ENCODE results near the gene PARD3B. TPM values are rescaled to one million over a fixed set of nuclear protein-coding genes. Genes with fewer than 3 reads are reported as not detected.

PARD3B gene
- total and polyA plus RNA-seq, 3 experiments from 2014 or later: 0.11 to 0.26 TPM; not detected in 1

DNA sequence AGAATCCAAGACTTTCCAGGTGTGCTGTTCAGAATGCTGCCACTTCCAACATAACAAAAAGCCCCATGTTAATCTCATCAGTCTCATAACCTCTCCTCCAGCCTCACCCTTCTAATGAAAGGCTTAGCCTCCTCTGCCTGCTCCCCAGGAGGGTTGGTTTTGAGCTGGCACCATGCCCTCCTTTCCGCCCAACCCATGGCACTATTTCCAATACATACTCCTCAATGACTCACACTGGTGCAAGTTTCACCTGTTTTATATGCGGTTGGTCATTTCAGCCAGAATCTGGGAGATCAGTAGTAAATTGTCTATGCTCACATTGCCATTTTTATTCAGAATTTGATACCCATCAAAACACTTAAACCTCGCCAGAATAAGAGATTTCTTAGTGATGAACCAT, 979.4 kb downstream of the PARD3B start:
- Mint-ChIP-seq H3K27me3 (peaks cover 0 to 5% of the 10 kb centered on the region in 2 donors), H3K9me3 (no peaks in the 10 kb centered on the region), H3K4me3 (no peak overlapping the region), H3K36me3 (no peaks in the 10 kb centered on the region), H3K4me1 (no peaks in the 10 kb centered on the region), H3K27ac (no peak overlapping the region)
- H3K4me3 ChIP-seq (ENCODE audit: low read length): no peak overlapping the region
- ChIA-PET CTCF (no interaction called here), POLR2A (no interaction called here)
- H3K27me3 ChIP-seq (ENCODE audit: insufficient read depth, low read length, poor library complexity, severe bottlenecking): no peaks in the 10 kb centered on the region
- no peak overlapping the region for H3K27ac ChIP-seq (ENCODE audit: low read depth, low read length)
- H3K9me3 ChIP-seq (ENCODE audit: low read length): no peaks in the 10 kb centered on the region
- DNase-seq: no peak
- H3K36me3 ChIP-seq (ENCODE audit: insufficient read depth, low read length): no peaks in the 10 kb centered on the region
- H3K4me1 ChIP-seq (ENCODE audit: insufficient read depth, low read length): no peaks in the 10 kb centered on the region

DNA sequence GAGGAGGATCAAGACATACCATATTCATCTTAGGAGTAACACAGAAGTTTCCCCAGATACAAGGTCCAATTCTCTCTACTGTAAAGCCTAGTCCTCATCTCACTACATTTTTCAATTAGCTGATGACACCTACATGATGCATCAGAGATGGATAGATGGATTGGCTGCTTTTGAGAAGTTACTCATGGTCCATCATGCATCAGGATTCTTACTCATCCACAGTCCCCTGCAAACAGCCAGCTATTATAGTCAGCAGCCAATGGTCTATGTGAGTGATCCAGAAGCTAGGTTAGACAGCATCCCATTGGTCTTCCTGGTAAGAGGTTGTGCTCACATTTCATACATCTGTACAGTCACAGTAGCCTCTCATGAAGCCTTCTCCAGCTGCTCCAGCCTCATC, 982.5 kb downstream of the PARD3B start:
- Mint-ChIP-seq H3K27ac (no peak overlapping the region), H3K4me1 (no peaks in the 10 kb centered on the region), H3K36me3 (no peaks in the 10 kb centered on the region), H3K9me3 (no peaks in the 10 kb centered on the region), H3K27me3 (peaks cover 0 to 5% of the 10 kb centered on the region in 2 donors), H3K4me3 (no peak overlapping the region)
- DNase-seq: no peak
- ChIA-PET POLR2A (no interaction called here), CTCF (no interaction called here)
- no peaks in the 10 kb centered on the region for H3K4me1 ChIP-seq (ENCODE audit: insufficient read depth, low read length)
- H3K9me3 ChIP-seq (ENCODE audit: low read length): no peaks in the 10 kb centered on the region
- no peaks in the 10 kb centered on the region for H3K27me3 ChIP-seq (ENCODE audit: insufficient read depth, low read length, poor library complexity, severe bottlenecking)
- no peaks in the 10 kb centered on the region for H3K36me3 ChIP-seq (ENCODE audit: insufficient read depth, low read length)
- H3K4me3 ChIP-seq (ENCODE audit: low read length): no peak overlapping the region
- H3K27ac ChIP-seq (ENCODE audit: low read depth, low read length): no peak overlapping the region

DNA sequence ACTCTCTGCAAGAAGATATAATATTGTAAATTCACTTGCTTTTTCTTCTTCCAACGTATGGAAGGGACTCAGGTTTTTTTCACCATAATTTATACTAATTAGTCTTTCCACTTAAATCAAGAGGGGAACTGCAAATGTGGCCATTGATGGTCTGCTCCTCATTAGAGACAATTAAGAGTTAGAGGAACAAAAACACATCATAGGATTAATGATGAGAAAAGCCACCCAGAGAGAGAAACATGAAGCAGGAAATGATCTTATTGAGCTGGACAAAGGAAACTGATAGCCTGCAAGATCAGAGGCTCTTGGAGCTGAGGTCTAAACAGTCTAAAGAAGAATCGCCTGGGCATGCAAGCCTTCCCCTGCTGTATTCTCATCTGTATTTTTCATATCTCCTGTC, 985.8 kb downstream of the PARD3B start:
- Mint-ChIP-seq H3K27me3 (peaks cover 6 to 10% of the 10 kb centered on the region in 2 donors), H3K9me3 (no peaks in the 10 kb centered on the region), H3K27ac (no peak overlapping the region), H3K4me3 (no peak overlapping the region), H3K36me3 (no peaks in the 10 kb centered on the region), H3K4me1 (no peaks in the 10 kb centered on the region)
- Histone ChIP-seq H3K36me3 (ENCODE audit: insufficient read depth, low read length) (no peaks in the 10 kb centered on the region), H3K4me3 (ENCODE audit: low read length) (no peak overlapping the region), H3K27ac (ENCODE audit: low read depth, low read length) (no peak overlapping the region), H3K27me3 (ENCODE audit: insufficient read depth, low read length, poor library complexity, severe bottlenecking) (no peaks in the 10 kb centered on the region), H3K9me3 (ENCODE audit: low read length) (no peaks in the 10 kb centered on the region), H3K4me1 (ENCODE audit: insufficient read depth, low read length) (no peaks in the 10 kb centered on the region)
- CTCF ChIA-PET: no interaction called here
- DNase-seq: no peak
- POLR2A ChIA-PET: no interaction called here

DNA sequence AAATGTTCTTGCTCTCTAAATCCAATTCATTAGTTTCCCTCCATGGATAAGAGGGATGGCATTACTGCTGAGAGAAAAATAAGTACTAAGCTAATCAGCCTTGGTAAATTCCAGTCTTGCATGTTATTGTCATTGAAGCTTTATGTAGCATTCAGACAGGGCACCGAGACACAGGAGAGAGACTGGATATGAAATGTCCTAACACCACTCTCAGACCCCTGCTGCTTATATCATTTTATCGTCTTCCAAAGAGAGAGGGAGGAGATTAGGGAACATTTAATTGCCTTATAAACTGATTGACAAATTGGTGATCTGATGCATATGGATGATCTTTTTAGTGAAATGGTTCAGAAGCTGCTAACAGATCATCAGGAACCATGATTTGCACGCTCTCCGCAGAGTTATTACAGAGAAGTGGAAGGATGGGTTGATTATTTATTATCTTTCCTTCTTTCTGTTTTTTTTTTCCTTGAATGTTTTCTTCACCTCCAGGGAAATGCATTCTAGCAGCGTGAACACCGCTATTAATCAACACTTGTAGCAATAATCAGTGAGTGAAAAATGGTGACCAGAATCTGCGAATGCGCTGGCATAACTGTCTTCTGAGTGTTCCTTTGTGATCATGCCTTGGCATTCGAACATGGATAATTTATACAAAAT, 986.3 kb downstream of the PARD3B start:
- ChIA-PET CTCF (no interaction called here), POLR2A (no interaction called here)
- DNase-seq: no peak
- Histone ChIP-seq H3K4me1 (ENCODE audit: insufficient read depth, low read length) (no peaks in the 10 kb centered on the region), H3K27ac (ENCODE audit: low read depth, low read length) (no peak overlapping the region), H3K9me3 (ENCODE audit: low read length) (no peaks in the 10 kb centered on the region), H3K4me3 (ENCODE audit: low read length) (no peak overlapping the region), H3K27me3 (ENCODE audit: insufficient read depth, low read length, poor library complexity, severe bottlenecking) (no peaks in the 10 kb centered on the region), H3K36me3 (ENCODE audit: insufficient read depth, low read length) (no peaks in the 10 kb centered on the region)
- Mint-ChIP-seq H3K36me3 (no peaks in the 10 kb centered on the region), H3K4me1 (no peaks in the 10 kb centered on the region), H3K27me3 (peaks cover 6 to 10% of the 10 kb centered on the region in 2 donors), H3K9me3 (no peaks in the 10 kb centered on the region), H3K27ac (no peak overlapping the region), H3K4me3 (no peak overlapping the region)

DNA sequence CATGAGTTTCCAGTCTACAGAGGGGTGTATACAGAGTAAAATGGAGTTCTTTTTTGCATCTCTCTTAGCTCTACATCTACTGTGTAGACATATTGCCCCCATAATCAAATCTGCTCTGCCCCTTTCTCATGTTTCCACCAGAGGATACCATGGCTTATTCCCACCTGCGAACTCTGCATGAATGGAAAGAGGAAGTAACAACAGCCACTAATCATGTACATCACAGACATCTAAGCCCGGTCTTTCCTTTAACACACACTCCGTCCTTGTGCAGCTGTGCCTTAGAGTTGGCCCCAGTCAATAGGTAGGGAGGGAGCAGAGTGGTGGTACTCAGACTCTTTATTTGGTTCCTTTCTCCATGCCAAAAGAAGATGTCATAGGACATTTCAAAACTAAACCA, 989.7 kb downstream of the PARD3B start:
- POLR2A ChIA-PET: no interaction called here
- CTCF ChIA-PET: no interaction called here
- H3K4me1 Mint-ChIP-seq: no peaks in the 10 kb centered on the region
- Histone ChIP-seq H3K9me3 (ENCODE audit: low read length) (no peaks in the 10 kb centered on the region), H3K36me3 (ENCODE audit: insufficient read depth, low read length) (no peaks in the 10 kb centered on the region), H3K4me1 (ENCODE audit: insufficient read depth, low read length) (peaks cover 6% of the 10 kb centered on the region), H3K27me3 (ENCODE audit: insufficient read depth, low read length, poor library complexity, severe bottlenecking) (no peaks in the 10 kb centered on the region), H3K27ac (ENCODE audit: low read depth, low read length) (no peak overlapping the region), H3K4me3 (ENCODE audit: low read length) (no peak overlapping the region)
- H3K27ac Mint-ChIP-seq: no peak overlapping the region
- no peaks in the 10 kb centered on the region for H3K36me3 Mint-ChIP-seq
- no peak for DNase-seq
- H3K9me3 Mint-ChIP-seq: peaks cover 0 to 1% (median 0%) of the 10 kb centered on the region in 5 donors
- peaks cover 6 to 7% of the 10 kb centered on the region in 2 donors for H3K27me3 Mint-ChIP-seq
- H3K4me3 Mint-ChIP-seq: no peak overlapping the region

DNA sequence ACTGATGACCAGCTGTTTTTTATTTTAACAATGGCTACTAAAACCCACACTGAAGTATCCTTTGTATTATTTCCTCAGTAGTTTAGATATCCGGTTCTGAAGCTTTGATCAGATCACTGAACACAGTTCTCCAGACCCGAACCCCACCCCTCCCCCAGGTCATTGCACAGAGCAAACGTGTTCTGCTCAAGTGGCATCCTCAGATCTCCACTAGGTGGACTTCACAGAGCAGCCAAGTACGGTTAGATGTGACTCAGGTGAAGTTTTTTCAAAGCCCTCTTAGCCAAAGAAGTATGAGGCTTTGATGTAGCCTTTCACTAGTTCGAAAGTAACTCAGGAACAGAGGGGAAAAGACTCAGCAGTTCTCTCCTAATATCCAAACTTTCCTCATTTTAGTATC, 994.3 kb downstream of the PARD3B start:
- peaks cover 10% of the 10 kb centered on the region for H3K4me1 ChIP-seq (ENCODE audit: insufficient read depth, low read length)
- Mint-ChIP-seq H3K4me1 (no peaks in the 10 kb centered on the region), H3K27me3 (peaks cover 0 to 1% of the 10 kb centered on the region in 2 donors), H3K36me3 (no peaks in the 10 kb centered on the region), H3K4me3 (no peak overlapping the region), H3K27ac (no peak overlapping the region), H3K9me3 (peaks cover 0 to 1% (median 0%) of the 10 kb centered on the region in 5 donors)
- no peaks in the 10 kb centered on the region for H3K36me3 ChIP-seq (ENCODE audit: insufficient read depth, low read length)
- H3K9me3 ChIP-seq (ENCODE audit: low read length): no peaks in the 10 kb centered on the region
- no peak overlapping the region for H3K27ac ChIP-seq (ENCODE audit: low read depth, low read length)
- no peak for DNase-seq
- no peak overlapping the region for H3K4me3 ChIP-seq (ENCODE audit: low read length)
- H3K27me3 ChIP-seq (ENCODE audit: insufficient read depth, low read length, poor library complexity, severe bottlenecking): no peaks in the 10 kb centered on the region
- ChIA-PET POLR2A (no interaction called here), CTCF (no interaction called here)

DNA sequence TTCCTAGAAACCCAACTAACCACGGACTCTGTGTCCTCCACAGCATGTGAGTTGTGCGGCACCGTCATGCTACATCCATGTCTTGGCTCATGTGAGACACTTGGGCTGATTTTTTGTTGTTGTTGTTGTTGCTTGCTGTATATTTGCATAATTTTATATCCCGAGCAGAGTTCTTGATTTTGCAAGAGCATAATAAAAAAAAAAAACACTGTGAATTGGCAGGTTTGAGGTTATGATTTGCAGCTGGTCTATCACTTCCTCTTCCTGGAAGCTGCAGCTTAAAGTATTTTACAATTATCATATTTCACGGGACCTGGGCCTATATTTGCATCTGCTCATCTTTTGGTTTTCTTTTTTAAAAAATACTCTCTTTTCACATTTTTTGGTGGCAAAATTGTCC, 994.8 kb downstream of the PARD3B start:
- H3K27ac ChIP-seq (ENCODE audit: low read depth, low read length): no peak overlapping the region
- peaks cover 10% of the 10 kb centered on the region for H3K4me1 ChIP-seq (ENCODE audit: insufficient read depth, low read length)
- Mint-ChIP-seq H3K9me3 (peaks cover 0 to 1% (median 0%) of the 10 kb centered on the region in 5 donors), H3K4me3 (no peak overlapping the region), H3K27me3 (peaks cover 0 to 1% of the 10 kb centered on the region in 2 donors), H3K27ac (no peak overlapping the region), H3K4me1 (no peaks in the 10 kb centered on the region), H3K36me3 (no peaks in the 10 kb centered on the region)
- H3K36me3 ChIP-seq (ENCODE audit: insufficient read depth, low read length): no peaks in the 10 kb centered on the region
- CTCF ChIA-PET: no interaction called here
- no peak overlapping the region for H3K4me3 ChIP-seq (ENCODE audit: low read length)
- POLR2A ChIA-PET: no interaction called here
- no peak for DNase-seq
- no peaks in the 10 kb centered on the region for H3K9me3 ChIP-seq (ENCODE audit: low read length)
- no peaks in the 10 kb centered on the region for H3K27me3 ChIP-seq (ENCODE audit: insufficient read depth, low read length, poor library complexity, severe bottlenecking)

DNA sequence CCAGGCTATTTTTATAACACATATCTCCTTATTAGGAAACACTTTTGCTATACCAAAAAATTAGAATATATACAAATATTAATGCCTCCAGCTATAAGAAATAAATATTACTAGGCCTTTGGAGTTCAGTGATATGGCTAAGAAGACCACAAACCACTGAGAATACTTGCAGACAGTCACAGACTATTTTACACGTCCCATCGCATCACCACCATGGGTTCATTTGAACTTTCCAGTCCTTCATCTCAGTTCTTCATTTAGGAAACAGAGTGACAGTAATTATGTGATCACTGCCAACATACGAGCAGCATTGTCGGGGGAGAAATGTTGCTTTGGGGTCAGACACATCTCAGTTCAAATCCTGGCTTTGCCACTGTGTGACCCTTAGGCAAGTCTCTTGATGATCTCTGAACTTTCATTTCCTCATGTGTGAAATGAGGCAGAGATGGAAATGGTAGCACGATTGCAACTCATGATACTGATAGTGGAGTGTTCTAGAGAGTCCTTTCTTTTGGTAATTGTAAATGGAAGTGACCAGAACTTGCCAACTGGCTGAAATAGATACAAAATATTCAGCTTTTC, 998.1 kb downstream of the PARD3B start:
- H3K36me3 Mint-ChIP-seq: no peaks in the 10 kb centered on the region
- ChIA-PET POLR2A (no interaction called here), CTCF (no interaction called here)
- no peak overlapping the region for H3K4me3 Mint-ChIP-seq
- H3K27ac Mint-ChIP-seq: no peak overlapping the region
- no peaks in the 10 kb centered on the region for H3K9me3 Mint-ChIP-seq
- H3K27me3 ChIP-seq (ENCODE audit: insufficient read depth, low read length, poor library complexity, severe bottlenecking): no peaks in the 10 kb centered on the region
- H3K9me3 ChIP-seq (ENCODE audit: low read length): no peaks in the 10 kb centered on the region
- no peak overlapping the region for H3K4me3 ChIP-seq (ENCODE audit: low read length)
- no peaks in the 10 kb centered on the region for H3K27me3 Mint-ChIP-seq
- H3K4me1 ChIP-seq (ENCODE audit: insufficient read depth, low read length): peaks cover 10% of the 10 kb centered on the region
- H3K4me1 Mint-ChIP-seq: no peaks in the 10 kb centered on the region
- DNase-seq: no peak
- no peak overlapping the region for H3K27ac ChIP-seq (ENCODE audit: low read depth, low read length)
- H3K36me3 ChIP-seq (ENCODE audit: insufficient read depth, low read length): no peaks in the 10 kb centered on the region

Data from CD8-positive, alpha-beta memory T cell (primary cell).